Astrocyte (in vitro differentiated cells and primary cell): ENCODE measurements around the gene RPL3.

Experiments
- EZH2 ChIP-seq: IDR thresholded peaks from 2 replicates; pipeline ENCODE4 v1.6.1; 2012; ENCODE audit warnings: mild to moderate bottlenecking, low read length, inconsistent platforms; ENCODE audit not compliant: insufficient read depth
- TF ChIP-seq, protein P1 (sequence below): IDR thresholded peaks from 2 replicates; pipeline ENCODE4 v1.5.1; 2011; ENCODE audit warnings: low read depth, mild to moderate bottlenecking, inconsistent platforms, low read length, moderate library complexity; ENCODE audit not compliant: insufficient read depth

DNA sequence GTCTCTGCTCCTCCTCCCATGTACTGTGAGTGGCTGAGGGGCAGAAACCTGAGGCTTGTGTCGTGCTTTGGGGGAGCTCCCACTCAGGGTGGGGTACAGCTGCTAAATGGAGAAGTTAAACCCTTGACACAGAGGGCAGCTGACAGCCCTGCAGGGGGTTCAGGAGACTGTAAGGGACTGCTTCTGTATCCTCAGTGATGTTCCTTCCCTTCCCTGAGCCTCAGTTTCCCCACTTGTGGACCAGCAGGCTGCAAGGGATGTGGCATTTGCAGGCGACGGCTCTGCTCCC, 46.0 kb upstream of the RPL3 start:
- TF ChIP-seq, protein P1, sequence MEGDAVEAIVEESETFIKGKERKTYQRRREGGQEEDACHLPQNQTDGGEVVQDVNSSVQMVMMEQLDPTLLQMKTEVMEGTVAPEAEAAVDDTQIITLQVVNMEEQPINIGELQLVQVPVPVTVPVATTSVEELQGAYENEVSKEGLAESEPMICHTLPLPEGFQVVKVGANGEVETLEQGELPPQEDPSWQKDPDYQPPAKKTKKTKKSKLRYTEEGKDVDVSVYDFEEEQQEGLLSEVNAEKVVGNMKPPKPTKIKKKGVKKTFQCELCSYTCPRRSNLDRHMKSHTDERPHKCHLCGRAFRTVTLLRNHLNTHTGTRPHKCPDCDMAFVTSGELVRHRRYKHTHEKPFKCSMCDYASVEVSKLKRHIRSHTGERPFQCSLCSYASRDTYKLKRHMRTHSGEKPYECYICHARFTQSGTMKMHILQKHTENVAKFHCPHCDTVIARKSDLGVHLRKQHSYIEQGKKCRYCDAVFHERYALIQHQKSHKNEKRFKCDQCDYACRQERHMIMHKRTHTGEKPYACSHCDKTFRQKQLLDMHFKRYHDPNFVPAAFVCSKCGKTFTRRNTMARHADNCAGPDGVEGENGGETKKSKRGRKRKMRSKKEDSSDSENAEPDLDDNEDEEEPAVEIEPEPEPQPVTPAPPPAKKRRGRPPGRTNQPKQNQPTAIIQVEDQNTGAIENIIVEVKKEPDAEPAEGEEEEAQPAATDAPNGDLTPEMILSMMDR, result no peak
- no peak for TF ChIP-seq EZH2
